Measurements from ENCODE around the gene RPLP1. TPM values are rescaled to one million over a fixed set of nuclear protein-coding genes. Genes with fewer than 3 reads are reported as not detected.

RPLP1 gene
- polyA plus RNA-seq, 1 of the 3 experiments (the other 2 are of a cell fraction) = 1,792 TPM

- WGBS (ENCODE audit: low lambda C conversion rate) = 79% methylated on average over 3 of the region's 3 CpGs
- CTCF ChIA-PET = interaction anchor here (1.0 to 1.5 kb wide), 5 partner anchors 18 to 1333 kb away, joined by 3 to 5 read pairs (median 3); no protein-coding TSS in a partner anchor
- no peaks in the 10 kb centered on the region for H3K9me3 ChIP-seq
- H3K27ac ChIP-seq (ENCODE audit: low read depth in 2 of 2, low read length in 1 of 2) = no peak overlapping the region
- peaks cover 0 to 29% of the 10 kb centered on the region in 2 experiments; a peak in 1 of 4 replicates for H3K4me1 ChIP-seq (ENCODE audit: control insufficient read depth in 1 of 2, insufficient read depth in 2 of 2, low read depth in 1 of 2, low read length in 1 of 2)
- no peak overlapping the region for H3K9ac ChIP-seq
- no peak overlapping the region for H2AFZ ChIP-seq (ENCODE audit: low read depth)
- POLR2A ChIA-PET = interaction anchor here (1.2 kb wide), 1 partner anchor 28 kb away, joined by 3 read pairs; the partner anchor contains the start of gene RPLP1
- no peak overlapping the region for H3K4me3 ChIP-seq (ENCODE audit: low read depth in 2 of 2, low read length in 1 of 2)
- peaks cover 11% of the 10 kb centered on the region; the same call in 1 of the 2 replicates for H3K27me3 ChIP-seq (ENCODE audit: insufficient read depth)
- TF ChIP-seq NFIC (IDR thresholded peaks at IDR 0.05; ENCODE audit: borderline replicate concordance) (no peak), RFX5 (IDR thresholded peaks at IDR 0.05; ENCODE audit: low read length) (no peak), CTCF (IDR thresholded peaks at IDR 0.05) (no peak), FOXJ3 (CRISPR knock-in tag; IDR thresholded peaks at IDR 0.05) (no peak), MXI1 (IDR thresholded peaks at IDR 0.05; ENCODE audit: low read depth, low read length) (no peak), FOSL2 (IDR thresholded peaks at IDR 0.05; ENCODE audit: borderline replicate concordance, low read depth) (no peak), GABPA (IDR thresholded peaks at IDR 0.05; ENCODE audit: low read depth) (no peak), YY1 (IDR thresholded peaks at IDR 0.05; ENCODE audit: low read depth) (no peak), SIN3A (IDR thresholded peaks at IDR 0.05; ENCODE audit: borderline replicate concordance, low read depth, low read length) (no peak), GATA2 (CRISPR knock-in tag; IDR thresholded peaks at IDR 0.05) (no peak), ZBTB33 (IDR thresholded peaks at IDR 0.05; ENCODE audit: borderline replicate concordance, low read depth) (no peak)
- TF ChIP-seq, protein P1, sequence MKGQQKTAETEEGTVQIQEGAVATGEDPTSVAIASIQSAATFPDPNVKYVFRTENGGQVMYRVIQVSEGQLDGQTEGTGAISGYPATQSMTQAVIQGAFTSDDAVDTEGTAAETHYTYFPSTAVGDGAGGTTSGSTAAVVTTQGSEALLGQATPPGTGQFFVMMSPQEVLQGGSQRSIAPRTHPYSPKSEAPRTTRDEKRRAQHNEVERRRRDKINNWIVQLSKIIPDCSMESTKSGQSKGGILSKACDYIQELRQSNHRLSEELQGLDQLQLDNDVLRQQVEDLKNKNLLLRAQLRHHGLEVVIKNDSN (IDR thresholded peaks at IDR 0.05; ENCODE audit: borderline replicate concordance, low read depth) = no peak
- no peaks in the 10 kb centered on the region for H3K79me2 ChIP-seq (ENCODE audit: insufficient read depth)
- H3K9me2 ChIP-seq = no peaks in the 10 kb centered on the region
- H3K36me3 ChIP-seq (replicated peaks in 1 of 2; ENCODE audit: control insufficient read depth in 1 of 2, insufficient read depth in 2 of 2, low read length in 1 of 2) = no peaks in the 10 kb centered on the region
- H4K20me1 ChIP-seq (ENCODE audit: insufficient read depth) = no peaks in the 10 kb centered on the region
- DNase-seq = no peak
- no peaks in the 10 kb centered on the region for H3F3A ChIP-seq (replicated peaks; ENCODE audit: insufficient read depth)
- H3K4me2 ChIP-seq = no peak overlapping the region
Observed at GRCh38 chr15:69480932-69481331, 28.3 kb downstream of the RPLP1 start.
